H7 (cell line): ENCODE measurements around the gene DOCK7. TPM values are rescaled to one million over a fixed set of nuclear protein-coding genes. Genes with fewer than 3 reads are reported as not detected.

ENCODE experiments used
- DNase-seq: peaks from one replicate; pipeline ENCODE4 v3.0.0; 2012
- H3K27me3 ChIP-seq: 2 replicates; pipeline ENCODE4 v1.6.0; 2011; ENCODE audit warnings: mild to moderate bottlenecking, low read length; ENCODE audit not compliant: control insufficient read depth, insufficient read depth
- H3K36me3 ChIP-seq: replicated peaks from 2 replicates; pipeline ENCODE4 v1.5.1; 2011; ENCODE audit warnings: low read length; ENCODE audit not compliant: control insufficient read depth, insufficient read depth
- H3K4me3 ChIP-seq: 2 replicates; pipeline ENCODE4 v1.5.1; 2011; ENCODE audit warnings: low read depth, mild to moderate bottlenecking, control low read depth, low read length, moderate library complexity; ENCODE audit not compliant: insufficient read depth
- total RNA-seq: library from RNA; depleted of rRNA; stranded (reverse); fragments of >200 nt; shearing (Covaris generic); gene quantifications from 2 replicates; pipeline ENCODE4 v1.2.3, GENCODE V29; 2014

Gene DOCK7
- total RNA-seq, 1 experiment from 2014 or later, result 40.9 TPM

- Histone ChIP-seq H3K27me3 (no peaks in the 10 kb centered on the region), H3K4me3 (no peak overlapping the region), H3K36me3 (peaks cover 21% of the 10 kb centered on the region)
- no peak for DNase-seq
Measured at GRCh38 chr1:62444701-62445100, 243.5 kb downstream of the DOCK7 start.

GRCh38 chr1:62439652-62440371 is 248.4 kb downstream of the DOCK7 start:
- H3K27me3 ChIP-seq, result no peaks in the 10 kb centered on the region
- no peak overlapping the region for H3K4me3 ChIP-seq
- H3K36me3 ChIP-seq, result peaks cover 8% of the 10 kb centered on the region; the same call in 1 of the 2 replicates
- DNase-seq, result no peak

GRCh38 chr1:62438163-62438562 is 250.0 kb downstream of the DOCK7 start:
- no peaks in the 10 kb centered on the region for H3K27me3 ChIP-seq
- H3K4me3 ChIP-seq, result peak overlapping the region; percentile 93
- peak; percentile 24 for DNase-seq
- H3K36me3 ChIP-seq, result peaks cover 6% of the 10 kb centered on the region; the same call in 1 of the 2 replicates

DNA sequence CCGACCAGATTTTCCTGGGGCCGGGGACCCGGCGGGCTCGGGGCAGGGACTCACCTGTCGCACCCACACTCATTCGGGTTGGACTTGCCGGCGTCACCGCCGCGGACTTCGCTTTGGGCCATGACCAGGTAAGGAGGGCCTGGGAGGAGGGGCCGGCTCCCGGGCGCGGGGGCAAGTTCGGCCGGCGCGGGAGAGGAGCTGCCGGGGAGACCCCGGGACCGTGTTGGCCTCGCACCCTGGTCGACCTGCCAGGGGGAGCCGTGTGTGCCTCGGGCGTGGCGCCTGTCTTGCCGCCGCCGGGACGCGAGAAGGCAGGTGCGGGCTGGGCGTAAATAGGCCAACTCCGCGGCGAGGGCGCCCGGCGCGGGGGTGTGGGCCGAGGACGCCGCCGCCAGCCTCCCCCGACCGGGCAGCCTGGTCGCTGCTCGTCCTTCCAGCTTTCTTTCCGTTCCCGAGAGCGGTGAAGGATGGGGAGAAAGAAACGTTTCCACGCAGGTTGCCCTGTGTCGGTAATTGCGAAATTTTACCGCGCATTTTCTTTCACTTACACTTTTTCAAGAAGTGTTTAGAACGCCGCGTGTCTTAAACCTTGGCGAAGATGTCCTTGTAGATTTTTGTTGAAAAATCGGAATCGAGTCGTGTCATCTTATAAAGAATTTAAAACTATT is 250.8 kb downstream of the DOCK7 start:
- peak; percentile 76 for DNase-seq
- H3K27me3 ChIP-seq, result no peaks in the 10 kb centered on the region
- peaks cover 4% of the 10 kb centered on the region; the same call in 1 of the 2 replicates for H3K36me3 ChIP-seq
- peak overlapping the region; percentile 93 for H3K4me3 ChIP-seq

GRCh38 chr1:62436466-62437272 is 251.5 kb downstream of the DOCK7 start, which contains the start of gene USP1:
Gene USP1, plus strand, starts transcription at chr1:62437049. Its CDS starts 2,819 bp downstream, at chr1:62439868.
- DNase-seq, result peak; percentile 95
- Histone ChIP-seq H3K27me3 (no peaks in the 10 kb centered on the region; the same call in 1 of the 2 replicates), H3K4me3 (peak within 1 kb of the TSS; percentile 93), H3K36me3 (peaks cover under 1% of the 10 kb centered on the region; the same call in 1 of the 2 replicates)

GRCh38 chr1:62436039-62436465 is 252.1 kb downstream of the DOCK7 start:
- peak overlapping the region; percentile 93 for H3K4me3 ChIP-seq
- no peaks in the 10 kb centered on the region; the same call in 1 of the 2 replicates for H3K27me3 ChIP-seq
- no peaks in the 10 kb centered on the region for H3K36me3 ChIP-seq
- DNase-seq, result peak; percentile 93

- Histone ChIP-seq H3K4me3 (peak overlapping the region; percentile 93), H3K27me3 (no peaks in the 10 kb centered on the region; the same call in 1 of the 2 replicates), H3K36me3 (no peaks in the 10 kb centered on the region)
- DNase-seq, result peak; percentile 15
Measured at GRCh38 chr1:62435231-62436038, 252.8 kb downstream of the DOCK7 start.

- Histone ChIP-seq H3K4me3 (no peak overlapping the region), H3K36me3 (no peaks in the 10 kb centered on the region), H3K27me3 (no peaks in the 10 kb centered on the region; the same call in 1 of the 2 replicates)
- DNase-seq, result no peak
Measured at GRCh38 chr1:62434618-62435001, 253.6 kb downstream of the DOCK7 start.

- no peaks in the 10 kb centered on the region for H3K36me3 ChIP-seq
- H3K4me3 ChIP-seq, result no peak overlapping the region
- no peak for DNase-seq
- H3K27me3 ChIP-seq, result no peaks in the 10 kb centered on the region; the same call in 1 of the 2 replicates
Measured at GRCh38 chr1:62433861-62434617, 254.1 kb downstream of the DOCK7 start.

GRCh38 chr1:62429581-62429980 is 258.6 kb downstream of the DOCK7 start:
- DNase-seq, result no peak
- Histone ChIP-seq H3K27me3 (no peaks in the 10 kb centered on the region; the same call in 1 of the 2 replicates), H3K36me3 (no peaks in the 10 kb centered on the region), H3K4me3 (no peak overlapping the region)

DNA sequence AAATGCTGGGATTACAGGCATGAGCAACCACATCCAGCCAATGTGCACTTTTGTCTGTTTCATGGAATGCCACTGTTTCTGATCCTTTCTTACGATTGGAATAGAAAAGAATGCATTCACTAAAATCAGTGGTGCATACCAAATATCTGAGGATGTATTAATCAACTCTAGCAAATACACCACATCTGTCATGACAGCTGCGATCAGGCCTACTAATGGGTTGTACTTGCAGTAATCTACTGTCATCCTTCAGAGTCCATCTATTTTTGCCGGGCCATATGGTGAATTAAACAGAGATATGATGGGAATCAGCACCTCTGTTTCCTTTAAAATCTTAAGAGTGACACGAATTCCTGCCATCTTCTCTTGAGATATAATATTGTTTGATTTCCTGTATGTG is 259.8 kb downstream of the DOCK7 start:
- Histone ChIP-seq H3K36me3 (no peaks in the 10 kb centered on the region), H3K4me3 (no peak overlapping the region), H3K27me3 (no peaks in the 10 kb centered on the region; the same call in 1 of the 2 replicates)
- DNase-seq, result no peak

GRCh38 chr1:62426794-62427193 is 261.4 kb downstream of the DOCK7 start:
- no peaks in the 10 kb centered on the region; the same call in 1 of the 2 replicates for H3K27me3 ChIP-seq
- H3K36me3 ChIP-seq, result no peaks in the 10 kb centered on the region
- no peak overlapping the region for H3K4me3 ChIP-seq
- DNase-seq, result no peak

GRCh38 chr1:62426237-62426636 is 261.9 kb downstream of the DOCK7 start:
- H3K36me3 ChIP-seq, result no peaks in the 10 kb centered on the region
- no peak for DNase-seq
- H3K27me3 ChIP-seq, result no peaks in the 10 kb centered on the region
- H3K4me3 ChIP-seq, result no peak overlapping the region
